GM23248 (cell line): ENCODE data around the gene SPOP. TPM values are rescaled to one million over a fixed set of nuclear protein-coding genes. Genes with fewer than 3 reads are reported as not detected.

Source experiments
- DNase-seq: peaks from one replicate; pipeline ENCODE4 v3.0.0-alpha.2; 2015
- H2AFZ ChIP-seq: fragments of 200-600 bp; sonication (generic); 2 replicates; pipeline ENCODE4 v1.6.1; 2016; ENCODE audit warnings: antibody characterized with exemption
- H3F3A ChIP-seq: fragments of 200-600 bp; sonication (generic); 2 replicates; pipeline ENCODE4 v1.6.1; 2016; ENCODE audit warnings: mild to moderate bottlenecking, antibody characterized with exemption, mixed run types; ENCODE audit not compliant: insufficient read depth
- H3K27ac ChIP-seq: fragments of 200-600 bp; sonication (generic); 2 replicates; pipeline ENCODE4 v1.5.1; 2016; ENCODE audit warnings: mild to moderate bottlenecking
- H3K27me3 ChIP-seq: fragments of 200-600 bp; sonication (generic); replicated peaks from 2 replicates; pipeline ENCODE4 v1.6.1; 2016; ENCODE audit warnings: mild to moderate bottlenecking; ENCODE audit not compliant: insufficient read depth
- H3K36me3 ChIP-seq: fragments of 200-600 bp; sonication (generic); 2 replicates; pipeline ENCODE4 v1.6.1; 2016; ENCODE audit warnings: low read depth, mild to moderate bottlenecking
- H3K4me1 ChIP-seq: fragments of 200-600 bp; sonication (generic); 2 replicates; pipeline ENCODE4 v1.6.1; 2016; ENCODE audit warnings: mild to moderate bottlenecking; ENCODE audit not compliant: insufficient read depth
- H3K4me2 ChIP-seq: fragments of 200-600 bp; sonication (generic); one replicate; pipeline ENCODE4 v1.6.1; 2016; ENCODE audit warnings: mild to moderate bottlenecking; ENCODE audit not compliant: unreplicated experiment
- H3K4me3 ChIP-seq: fragments of 200-600 bp; sonication (generic); 2 replicates; pipeline ENCODE4 v1.5.1; 2016; ENCODE audit warnings: mild to moderate bottlenecking
- H3K79me2 ChIP-seq: fragments of 200-600 bp; sonication (generic); 2 replicates; pipeline ENCODE4 v1.6.1; 2016; ENCODE audit warnings: mild to moderate bottlenecking; ENCODE audit not compliant: insufficient read depth
- H3K9ac ChIP-seq: fragments of 200-600 bp; sonication (generic); 2 replicates; pipeline ENCODE4 v1.6.1; 2016; ENCODE audit warnings: mild to moderate bottlenecking
- H3K9me2 ChIP-seq: fragments of 200-600 bp; sonication (generic); 2 replicates; pipeline ENCODE4 v1.6.1; 2016; ENCODE audit warnings: mixed run types, mild to moderate bottlenecking, moderate library complexity; ENCODE audit not compliant: insufficient read depth
- H3K9me3 ChIP-seq: fragments of 200-600 bp; sonication (generic); one replicate; pipeline ENCODE4 v1.6.1; 2017; ENCODE audit warnings: low read depth
- H4K20me1 ChIP-seq: fragments of 200-600 bp; sonication (generic); 2 replicates; pipeline ENCODE4 v1.6.0; 2016; ENCODE audit not compliant: insufficient read depth
- EZH2 ChIP-seq: fragments of 200-600 bp; sonication (generic); IDR thresholded peaks from 2 replicates; pipeline ENCODE4 v1.6.1; 2018; ENCODE audit warnings: antibody characterized with exemption, mild to moderate bottlenecking; ENCODE audit not compliant: insufficient read depth, poor library complexity, severe bottlenecking
- EZH2phosphoT487 ChIP-seq: fragments of 200-600 bp; sonication (generic); IDR thresholded peaks from 2 replicates; pipeline ENCODE4 v1.6.1; 2018; ENCODE audit warnings: antibody characterized with exemption, moderate library complexity, mild to moderate bottlenecking, low read depth; ENCODE audit not compliant: insufficient read depth
- WGBS, 2 experiments: methylation state at CpG; one replicate each; pipeline ENCODE4 v1.1.6; 2015 to 2017; ENCODE audit warnings: low lambda C conversion rate in 2 of 2, low coverage in 1 of 2; ENCODE audit errors: missing lambda C conversion rate in 2 of 2; 5-methylcytosine and 5-hydroxymethylcytosine counted together
- in situ Hi-C: fragments of 300-500 bp; cut with MboI; formaldehyde crosslinking; loops from 2 replicates; pipeline ENCODE4 v1.15.0; 2020
- polyA plus RNA-seq: library from polyadenylated mRNA; unstranded; fragments of >200 nt; fragmentation: Nextera tagmentation; extraction: Ambion mirVana; gene quantifications from 2 replicates; pipeline ENCODE4 v1.2.1, GENCODE V29; 2016
- total RNA-seq: library from RNA; depleted of rRNA; stranded (reverse); fragments of >200 nt; shearing (Covaris generic); gene quantifications from 2 replicates; pipeline ENCODE4 v1.2.3, GENCODE V29; 2014

SPOP gene
- total and polyA plus RNA-seq, 2 experiments from 2014 or later: 64.1 to 69.8 TPM

DNA sequence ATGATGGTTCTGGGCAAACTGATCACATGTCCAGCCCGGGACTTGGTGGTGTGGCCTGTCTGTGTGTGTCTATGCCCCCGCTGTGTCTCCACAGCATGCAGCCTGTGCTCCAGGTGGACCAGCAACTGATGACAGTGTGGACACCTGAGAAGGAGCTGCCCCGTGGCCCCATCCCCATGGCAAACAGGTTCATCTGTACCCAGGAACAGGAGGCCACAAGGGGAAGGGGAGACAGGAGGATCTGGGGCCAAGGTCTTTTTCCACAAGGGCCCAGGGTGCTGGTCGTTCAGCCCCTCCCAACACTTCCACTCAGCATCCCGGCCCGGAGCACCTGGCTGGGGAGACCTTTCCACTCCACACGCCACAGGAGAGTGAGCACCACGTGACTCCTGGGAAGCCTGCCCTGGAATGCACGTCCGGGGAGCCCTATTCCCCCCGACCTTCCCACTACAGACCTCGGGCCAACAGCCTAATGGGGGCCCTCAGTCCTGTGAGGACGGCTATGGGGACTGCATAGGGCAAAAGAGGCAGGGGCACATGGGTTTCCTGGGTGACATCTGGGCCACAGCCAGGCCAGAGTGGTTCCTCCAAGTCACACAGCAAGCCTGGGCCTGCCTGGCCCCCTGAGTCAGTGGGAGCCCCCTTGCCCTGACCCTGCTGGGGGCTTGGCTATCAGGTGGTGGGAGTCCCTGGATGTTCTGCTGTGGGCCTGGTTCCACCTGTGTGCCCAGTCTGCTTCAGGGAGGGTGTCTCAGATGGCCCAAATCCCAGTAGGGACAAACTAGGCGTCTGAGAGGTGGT is 123.0 kb downstream of the SPOP start:
- Histone ChIP-seq H3K36me3 (no peaks in the 10 kb centered on the region), H4K20me1 (no peaks in the 10 kb centered on the region), H3K27me3 (0 out of 2 replicates have a peak, but pooled peaks cover 4% of the 10 kb centered on the region), H3F3A (no peaks in the 10 kb centered on the region), H3K4me1 (no peaks in the 10 kb centered on the region), H3K4me3 (no peak overlapping the region), H3K9ac (no peak overlapping the region), H3K4me2 (no peak overlapping the region), H3K79me2 (no peaks in the 10 kb centered on the region), H3K9me3 (no peaks in the 10 kb centered on the region), H3K9me2 (no peaks in the 10 kb centered on the region), H3K27ac (no peak overlapping the region), H2AFZ (no peak overlapping the region)
- WGBS, 2 experiments: 78 to 87% methylated on average over 13 to 14 of the region's 14 CpGs
- DNase-seq: no peak
- in situ Hi-C loops: loop anchor here (10.0 to 25.0 kb wide), 2 partner anchors 240 to 432 kb away; partner anchors contain the start of gene DLX3
- TF ChIP-seq EZH2: no peak
- no peak for TF ChIP-seq EZH2phosphoT487

DNA sequence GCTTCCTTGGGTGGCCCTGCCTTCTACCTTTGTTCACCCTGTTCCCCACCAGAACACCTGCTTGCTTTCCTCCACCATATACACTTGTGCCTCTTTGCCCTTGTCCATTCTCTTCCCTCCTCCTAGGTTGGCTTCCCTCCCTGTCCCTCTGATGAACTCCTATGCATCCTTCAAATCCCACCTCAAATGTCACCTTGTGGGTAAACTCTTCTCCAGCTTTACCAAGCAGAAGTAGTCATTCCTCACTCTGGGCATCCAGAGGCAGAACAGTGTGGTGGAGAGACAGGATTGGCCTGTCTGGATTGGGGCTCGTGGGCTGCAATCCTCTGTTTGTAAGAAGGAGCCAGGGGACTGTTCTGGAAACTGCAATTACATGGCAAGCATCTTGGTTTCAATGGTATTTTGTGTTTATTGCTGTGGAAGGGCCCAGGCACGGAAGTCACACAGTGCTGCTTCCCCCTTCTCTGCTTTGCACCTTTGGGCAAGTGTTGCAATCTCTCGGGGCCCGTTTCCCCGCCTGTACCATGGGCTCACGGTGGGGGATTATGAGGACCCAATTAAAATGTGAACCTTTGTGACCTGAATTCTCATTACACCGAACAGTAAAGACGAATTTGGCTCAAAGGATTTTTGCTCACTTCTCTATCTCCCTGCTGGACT is 124.1 kb downstream of the SPOP start:
- Histone ChIP-seq H3K4me1 (no peaks in the 10 kb centered on the region), H3K4me2 (no peak overlapping the region), H3K27ac (no peak overlapping the region), H2AFZ (no peak overlapping the region), H3K9me2 (no peaks in the 10 kb centered on the region), H3K79me2 (no peaks in the 10 kb centered on the region), H3K4me3 (no peak overlapping the region), H4K20me1 (no peaks in the 10 kb centered on the region), H3K9me3 (no peaks in the 10 kb centered on the region), H3K36me3 (no peaks in the 10 kb centered on the region), H3K27me3 (0 out of 2 replicates have a peak, but pooled peaks cover 4% of the 10 kb centered on the region), H3K9ac (no peak overlapping the region), H3F3A (no peaks in the 10 kb centered on the region)
- WGBS, 2 experiments: 86 to 90% methylated on average over 8 of the region's 8 CpGs
- TF ChIP-seq EZH2: no peak
- no peak for TF ChIP-seq EZH2phosphoT487
- no peak for DNase-seq
- in situ Hi-C loops: loop anchor here (10.0 to 25.0 kb wide), 2 partner anchors 239 to 433 kb away; partner anchors contain the start of gene DLX3

DNA sequence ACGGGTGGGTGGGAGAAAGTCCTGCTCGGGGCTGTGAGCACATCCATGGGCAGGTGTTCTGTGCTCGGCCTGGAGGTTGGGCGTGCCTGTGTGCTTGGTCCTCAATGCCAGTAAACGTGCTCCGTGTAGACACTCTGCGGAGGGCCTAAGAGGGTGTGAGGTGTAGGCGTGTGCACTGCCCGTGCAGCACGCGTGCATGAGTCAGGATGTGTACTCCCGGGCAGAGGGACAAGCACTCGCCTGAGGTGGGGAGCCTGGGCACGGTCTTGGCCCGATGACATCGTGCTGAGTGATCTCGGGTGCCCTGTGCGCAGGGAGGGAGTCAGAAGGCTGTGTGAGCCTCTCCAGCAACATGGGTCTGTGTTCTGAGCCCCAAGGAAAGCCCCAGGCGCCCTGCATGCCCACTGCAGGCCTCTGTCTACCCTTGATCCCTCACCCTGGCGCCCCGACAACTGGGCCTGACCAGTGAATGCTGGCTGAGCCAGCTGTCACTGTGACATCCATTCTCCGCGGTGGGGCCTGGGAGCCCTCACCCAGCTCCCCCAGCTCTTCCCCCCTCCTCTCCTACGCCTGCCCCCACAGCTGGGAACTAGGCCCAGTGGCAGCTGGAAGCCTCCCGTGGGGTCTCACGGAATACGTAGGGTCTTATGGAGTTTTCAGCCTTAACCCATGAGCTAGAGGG is 125.7 kb downstream of the SPOP start:
- WGBS, 2 experiments: 70 to 72% methylated on average over 23 to 27 of the region's 27 CpGs

More for the DNA sequence above, 125.7 kb downstream of the SPOP start:
- no peaks in the 10 kb centered on the region for H3K4me1 ChIP-seq
- H3K9ac ChIP-seq: no peak overlapping the region
- no peak overlapping the region for H2AFZ ChIP-seq
- no peaks in the 10 kb centered on the region for H3F3A ChIP-seq
- H3K27me3 ChIP-seq: peaks cover 2% of the 10 kb centered on the region; the same call in 1 of the 2 replicates
- H3K27ac ChIP-seq: no peak overlapping the region
- H3K9me3 ChIP-seq: no peaks in the 10 kb centered on the region
- no peaks in the 10 kb centered on the region for H3K79me2 ChIP-seq
- no peaks in the 10 kb centered on the region for H4K20me1 ChIP-seq
- no peak overlapping the region for H3K4me2 ChIP-seq
- peak; percentile 52 for DNase-seq
- no peaks in the 10 kb centered on the region for H3K36me3 ChIP-seq
- H3K9me2 ChIP-seq: no peaks in the 10 kb centered on the region
- H3K4me3 ChIP-seq: no peak overlapping the region
- in situ Hi-C loops: loop anchor here (10.0 to 25.0 kb wide), 2 partner anchors 237 to 435 kb away; partner anchors contain the start of gene DLX3
- TF ChIP-seq EZH2phosphoT487 (no peak), EZH2 (no peak)
